ENCODE data around the gene DCBLD2. TPM values are rescaled to one million over a fixed set of nuclear protein-coding genes. Genes with fewer than 3 reads are reported as not detected.

The DCBLD2 gene
- total RNA-seq, 1 experiment from 2014 or later, result 0.22 TPM

DNA sequence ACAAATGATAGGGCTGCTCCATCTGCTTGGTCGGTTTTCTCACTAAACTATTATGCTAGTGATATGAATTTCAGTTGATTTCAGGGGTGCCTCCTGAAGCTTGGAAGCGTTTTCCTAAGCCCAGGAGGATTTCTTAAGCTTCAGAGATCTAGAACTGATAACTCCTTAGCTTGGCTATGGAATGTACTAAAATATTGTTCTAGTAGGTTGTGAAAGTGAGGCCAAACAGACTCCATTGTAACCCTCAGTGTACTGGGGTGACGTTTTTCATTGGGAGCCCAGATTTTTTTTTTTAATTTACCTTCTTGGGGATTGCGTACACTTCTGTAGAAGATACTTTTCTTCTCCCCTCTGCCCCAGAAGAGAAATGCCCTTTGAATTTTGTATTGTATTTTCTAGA, 155.4 kb downstream of the DCBLD2 start:
- no peaks in the 10 kb centered on the region for H3K9me3 ChIP-seq (ENCODE audit: low read length)
- no peak for DNase-seq
- H3K27ac ChIP-seq (ENCODE audit: low read length), result no peak overlapping the region
- no peak overlapping the region for H3K9ac ChIP-seq (ENCODE audit: low read length)
- H3K27me3 ChIP-seq (ENCODE audit: low read length), result no peaks in the 10 kb centered on the region
- no peak overlapping the region for H3K4me2 ChIP-seq (ENCODE audit: low read depth, low read length, poor library complexity, severe bottlenecking)
- no peaks in the 10 kb centered on the region for H3K9me2 ChIP-seq (replicated peaks; ENCODE audit: insufficient read depth, low read length)
- H4K20me1 ChIP-seq (ENCODE audit: insufficient read depth, low read depth, low read length), result no peaks in the 10 kb centered on the region
- no peaks in the 10 kb centered on the region for H3K36me3 ChIP-seq (ENCODE audit: insufficient read depth, low read length)
- H3K79me2 ChIP-seq (ENCODE audit: low read length), result no peaks in the 10 kb centered on the region
- no peaks in the 10 kb centered on the region for H3K4me1 ChIP-seq (ENCODE audit: low read length)
- H3K4me3 ChIP-seq (ENCODE audit: low read length), result no peak overlapping the region
- no peak overlapping the region for H2AFZ ChIP-seq (ENCODE audit: low read length)

Small RNA genes within 50 kb of the gene (small RNA-seq; reads per million reads assigned to genes)
- gene RNU6-1263P (not detected), gene RNU6-26P (not detected)

Other genes starting within 250 kb of the DCBLD2 start
- gene ST3GAL6, start 138.4 kb downstream of the DCBLD2 start, total RNA-seq (2014; rRNA removed; shearing (Covaris generic); ENCODE audit: low replicate concordance), result not detected in 2 replicates